ENCODE data around the gene RPS6KL1.
A peak's percentile ranks its signal among the peaks of the same experiment; 100 is the strongest.
"Not testable (repeated sequence)": the region's sequence is repeated elsewhere in the genome, so short reads cannot be mapped to it uniquely, and the experiment has no call there.

Gene RPS6KL1

DNA sequence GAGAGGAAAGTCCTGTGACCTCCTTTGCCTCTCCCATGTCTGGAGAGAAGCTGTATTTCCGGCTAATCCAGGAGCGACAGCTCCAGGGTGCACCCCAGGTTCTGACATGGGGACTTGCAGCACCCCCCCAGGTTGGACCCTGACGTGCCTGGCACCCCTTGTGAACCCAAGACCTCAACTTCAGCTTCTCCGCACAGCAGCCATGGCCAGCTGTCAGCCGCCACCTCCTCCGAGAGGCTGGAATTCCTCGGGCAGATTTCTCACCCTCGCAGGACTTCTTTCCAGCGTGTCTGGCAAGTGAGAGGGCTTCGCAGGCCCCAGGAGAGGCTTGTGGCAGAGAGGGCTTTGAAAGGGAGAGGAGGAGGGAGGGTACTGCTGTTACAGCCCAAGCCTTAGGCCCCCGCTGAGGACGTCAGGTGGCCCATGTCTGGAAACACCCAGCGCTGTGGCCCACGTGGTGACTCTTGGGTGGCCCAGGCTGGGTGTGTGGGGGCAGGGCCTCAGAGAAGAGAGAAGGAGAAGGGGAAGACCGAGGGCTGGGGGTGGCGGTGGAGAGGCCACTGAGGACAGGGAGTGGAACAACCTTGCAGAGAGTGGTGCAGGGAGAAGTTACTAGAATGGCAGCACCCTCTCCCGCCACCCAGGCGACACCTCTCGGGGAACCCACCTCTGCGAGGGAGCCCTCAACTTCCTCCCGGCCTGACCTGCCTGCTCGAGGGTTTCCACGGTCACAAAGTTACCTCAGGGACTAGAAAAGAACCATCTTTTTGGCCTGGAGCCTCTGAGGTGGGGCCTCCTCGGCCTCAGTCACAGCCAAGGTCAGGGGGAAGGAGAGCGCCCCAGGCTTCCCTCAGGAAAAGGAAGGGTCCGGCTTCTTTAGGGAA is 11.7 kb upstream of the RPS6KL1 start:
- no peak for DNase-seq

DNA sequence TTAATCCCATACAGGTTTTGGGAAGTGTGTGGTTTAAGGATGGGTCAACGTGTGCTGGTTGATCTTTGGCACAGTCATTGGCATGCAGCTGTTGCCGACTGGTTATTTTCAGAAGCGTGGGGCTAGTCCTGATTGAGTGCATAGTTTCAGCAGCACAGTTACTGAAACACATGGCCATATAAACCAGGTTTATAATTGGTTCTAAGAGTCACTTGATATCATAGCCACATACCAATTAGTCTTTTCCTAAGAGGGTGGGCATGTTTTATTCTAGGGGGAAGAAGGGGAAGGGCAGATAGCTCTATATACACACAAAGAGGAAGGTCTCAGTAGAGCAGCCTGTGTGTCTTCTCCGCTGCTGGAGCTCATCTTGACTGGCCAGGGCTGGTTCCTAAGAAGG is 11.0 kb upstream of the RPS6KL1 start:
- DNase-seq = no peak

DNA sequence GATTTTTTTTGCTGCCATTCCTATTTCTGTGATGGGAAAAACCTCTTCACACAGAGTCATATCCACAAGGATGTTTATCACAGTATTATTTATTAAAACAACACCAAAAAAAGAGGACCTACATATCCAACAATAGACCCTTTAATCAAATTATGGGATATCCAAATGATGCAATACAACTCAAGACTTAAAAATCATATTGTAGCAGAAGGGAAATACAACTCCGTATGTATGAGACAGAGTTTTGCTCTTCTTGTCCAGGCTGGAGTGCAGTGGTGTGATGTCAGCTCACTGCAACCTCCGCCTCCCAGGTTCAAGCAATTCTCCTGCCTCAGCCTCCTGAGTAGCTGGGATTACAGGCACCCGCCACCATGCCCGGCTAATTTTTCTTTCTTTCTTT is 9.9 kb upstream of the RPS6KL1 start:
- DNase-seq = not testable (repeated sequence)

DNA sequence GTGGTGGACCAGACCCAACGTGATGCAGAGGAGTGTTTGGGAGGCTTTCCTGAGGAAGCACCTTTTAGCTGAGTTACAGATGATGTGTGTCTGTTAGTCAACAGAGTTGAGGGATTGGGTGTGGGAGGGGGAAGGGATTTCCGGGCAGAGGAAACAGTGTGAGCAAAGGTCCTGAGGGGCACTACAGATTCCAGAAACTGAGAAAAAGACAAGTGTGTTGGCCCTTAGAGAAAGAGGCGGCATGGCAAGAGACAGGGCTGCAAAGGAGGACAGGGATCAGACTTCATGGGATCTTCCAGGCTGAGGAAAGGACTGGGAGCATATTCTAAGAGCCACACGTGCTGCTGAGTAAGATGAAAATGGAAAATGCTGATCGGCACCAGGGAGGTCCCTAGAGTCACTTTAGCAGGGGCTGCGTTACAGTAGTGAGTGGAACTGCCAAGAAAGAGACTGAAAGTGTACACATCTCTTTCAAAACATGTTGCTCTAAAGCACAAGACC is 9.4 kb upstream of the RPS6KL1 start:
- DNase-seq = no peak

DNA sequence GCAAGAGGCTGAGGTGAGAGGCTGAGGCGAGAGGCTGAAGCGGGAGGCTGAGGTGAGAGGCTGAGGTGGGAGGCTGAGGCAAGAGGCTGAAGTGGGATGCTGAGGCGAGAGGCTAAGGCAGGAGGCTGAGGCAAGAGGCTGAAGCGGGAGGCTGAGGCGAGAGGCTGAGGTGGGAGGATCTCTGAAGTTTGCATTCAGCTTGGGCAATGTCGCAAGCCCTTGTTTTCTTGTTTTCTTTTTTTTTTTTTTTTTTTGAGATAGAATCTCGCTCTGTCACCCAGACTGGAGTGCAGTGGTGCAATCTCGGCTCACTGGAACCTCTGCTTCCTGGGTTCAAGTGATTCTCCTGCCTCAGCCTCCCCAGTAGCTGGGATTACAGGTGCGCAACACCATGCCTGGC is 8.7 kb upstream of the RPS6KL1 start:
- not testable (repeated sequence) for DNase-seq

DNA sequence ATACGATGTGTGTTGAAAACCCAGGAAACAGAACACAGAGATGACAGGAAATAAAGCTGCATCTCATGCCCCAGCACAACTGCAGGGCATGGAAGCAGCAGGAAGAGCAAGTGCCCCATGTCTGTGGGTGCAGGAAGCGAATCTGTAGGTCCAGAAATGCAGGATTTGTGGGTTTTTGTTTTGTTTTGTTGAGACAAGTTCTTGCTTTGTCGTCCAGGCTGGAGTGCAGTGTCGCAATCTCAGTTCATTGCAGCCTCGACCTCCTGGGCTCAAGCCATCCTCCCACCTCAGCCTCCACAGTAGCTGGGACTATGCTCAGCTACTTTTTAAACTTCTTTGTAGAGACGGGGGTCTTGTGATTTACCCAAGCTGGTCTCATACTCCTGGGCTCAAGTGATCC is 6.2 kb upstream of the RPS6KL1 start:
- no peak for DNase-seq

DNA sequence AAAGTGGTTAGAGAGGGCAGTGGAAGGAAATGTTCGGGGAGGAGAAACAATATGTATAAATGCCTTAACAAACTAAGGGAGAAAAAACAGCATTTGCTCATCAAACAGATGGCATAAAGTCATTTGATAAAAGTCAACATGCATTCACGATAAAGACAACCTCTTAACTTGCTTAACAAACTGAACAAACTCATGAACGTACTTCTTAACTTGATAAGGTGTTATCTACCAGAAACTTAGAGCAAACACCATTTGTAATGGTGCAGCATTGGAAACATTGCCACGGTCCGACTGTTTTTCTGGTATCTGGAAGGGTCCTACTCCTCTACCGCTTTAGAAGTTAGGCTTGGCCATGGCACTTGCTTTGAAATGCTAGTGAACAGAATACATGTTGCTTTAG is 4.2 kb upstream of the RPS6KL1 start:
- no peak for DNase-seq

DNA sequence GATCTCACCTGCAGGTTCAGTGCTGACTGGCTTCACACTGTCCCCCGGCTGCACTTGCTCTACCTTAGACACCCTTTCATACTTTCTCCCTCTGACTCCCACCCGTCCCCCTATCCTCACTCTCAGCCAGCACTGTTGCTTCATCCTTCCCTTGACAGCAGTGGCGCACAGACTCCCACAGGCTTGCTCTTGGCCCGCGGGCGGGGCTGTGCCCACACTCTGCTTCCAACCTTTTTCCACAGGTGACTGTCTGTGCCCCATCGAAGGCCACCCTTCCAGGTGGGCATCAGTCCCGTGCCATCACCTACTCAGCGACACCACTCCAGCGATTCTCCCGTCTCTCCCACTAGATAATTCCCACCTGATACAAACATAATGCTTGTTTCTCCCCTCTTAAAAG is 1.0 kb upstream of the RPS6KL1 start:
- no peak for DNase-seq

DNA sequence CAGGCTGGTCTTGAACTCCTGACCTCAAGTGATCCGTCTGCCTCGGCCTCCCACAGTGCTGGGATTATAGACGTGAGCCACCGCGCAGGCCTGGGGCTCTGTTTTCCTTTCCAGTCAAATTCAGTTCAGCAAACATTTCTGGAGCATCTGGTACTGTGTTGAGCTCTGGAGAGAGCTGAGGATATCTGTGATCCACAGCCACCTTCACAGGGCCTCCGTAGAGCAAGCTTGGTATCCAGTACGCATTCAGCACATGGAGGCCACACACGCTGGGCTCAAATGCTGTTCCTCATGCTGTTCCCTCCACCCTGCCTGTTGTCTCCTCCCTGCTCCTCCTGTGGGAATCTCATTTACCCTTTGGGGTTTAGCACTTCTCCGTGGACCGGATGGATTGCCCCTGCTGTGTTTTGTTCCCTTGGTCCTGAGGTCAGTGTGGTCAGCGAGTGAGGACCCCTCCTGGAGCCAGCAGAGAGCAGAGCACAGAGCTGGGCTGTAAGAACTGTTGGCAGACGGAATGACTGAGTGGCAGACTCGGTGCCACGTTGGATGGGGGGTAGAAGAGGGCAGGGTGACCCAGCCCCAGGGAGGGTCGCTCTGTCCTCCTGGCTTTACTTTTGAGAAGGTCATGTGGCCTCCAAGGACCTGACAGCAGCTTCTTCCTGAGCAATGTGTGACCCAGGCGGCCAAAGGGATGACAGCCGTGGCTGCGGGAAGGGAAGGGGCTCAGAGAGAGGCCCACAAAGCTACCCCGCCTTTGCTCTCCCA is 891 bp downstream of the RPS6KL1 start:
- DNase-seq = no peak

DNA sequence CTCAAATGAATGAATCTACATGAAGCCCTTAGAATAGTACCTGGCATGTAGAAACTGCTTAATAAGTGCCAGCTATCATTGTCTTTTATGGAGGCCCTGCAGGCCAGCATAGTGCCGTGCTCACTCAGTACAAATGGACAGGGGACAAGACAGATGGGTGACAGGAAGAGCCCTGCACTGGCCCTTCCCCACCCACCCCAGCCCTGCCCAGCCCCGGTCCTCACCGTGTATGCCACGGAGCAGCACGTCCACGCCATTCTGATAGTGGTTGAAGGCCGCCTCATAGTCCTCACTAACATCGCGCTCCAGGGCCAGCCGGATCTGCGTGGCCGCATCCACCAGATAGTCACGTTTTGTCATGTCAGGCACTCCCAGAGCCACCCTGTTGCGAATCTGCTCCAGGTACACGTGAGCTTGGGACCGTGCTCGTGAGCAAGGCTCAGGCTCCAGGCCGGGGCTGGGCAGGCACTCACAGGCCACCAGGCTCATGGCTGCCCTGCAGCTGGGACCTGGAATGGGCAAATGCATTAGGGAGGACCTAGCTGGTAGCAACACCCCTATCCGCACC is 1.9 kb downstream of the RPS6KL1 start:
- no peak for DNase-seq

DNA sequence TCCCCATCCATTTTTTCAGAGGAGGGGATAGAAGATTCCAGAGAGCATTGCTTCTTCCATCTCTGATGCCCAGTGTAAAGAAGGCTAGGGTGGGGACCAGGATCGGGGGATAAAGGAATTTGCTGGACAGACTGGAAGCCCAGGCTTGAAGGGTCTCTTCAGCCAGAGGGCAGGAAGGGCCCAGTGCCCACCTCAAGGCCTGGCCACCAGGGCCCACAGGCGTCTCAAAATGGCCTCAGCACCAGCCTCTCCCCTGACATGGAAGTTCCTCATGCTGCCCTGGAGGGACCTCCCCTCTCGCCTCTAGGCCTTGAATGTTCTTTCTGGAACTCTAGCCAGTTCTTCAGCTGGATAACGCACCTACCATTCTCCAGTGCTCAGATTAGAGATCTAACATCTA is 2.8 kb downstream of the RPS6KL1 start:
- no peak for DNase-seq

DNA sequence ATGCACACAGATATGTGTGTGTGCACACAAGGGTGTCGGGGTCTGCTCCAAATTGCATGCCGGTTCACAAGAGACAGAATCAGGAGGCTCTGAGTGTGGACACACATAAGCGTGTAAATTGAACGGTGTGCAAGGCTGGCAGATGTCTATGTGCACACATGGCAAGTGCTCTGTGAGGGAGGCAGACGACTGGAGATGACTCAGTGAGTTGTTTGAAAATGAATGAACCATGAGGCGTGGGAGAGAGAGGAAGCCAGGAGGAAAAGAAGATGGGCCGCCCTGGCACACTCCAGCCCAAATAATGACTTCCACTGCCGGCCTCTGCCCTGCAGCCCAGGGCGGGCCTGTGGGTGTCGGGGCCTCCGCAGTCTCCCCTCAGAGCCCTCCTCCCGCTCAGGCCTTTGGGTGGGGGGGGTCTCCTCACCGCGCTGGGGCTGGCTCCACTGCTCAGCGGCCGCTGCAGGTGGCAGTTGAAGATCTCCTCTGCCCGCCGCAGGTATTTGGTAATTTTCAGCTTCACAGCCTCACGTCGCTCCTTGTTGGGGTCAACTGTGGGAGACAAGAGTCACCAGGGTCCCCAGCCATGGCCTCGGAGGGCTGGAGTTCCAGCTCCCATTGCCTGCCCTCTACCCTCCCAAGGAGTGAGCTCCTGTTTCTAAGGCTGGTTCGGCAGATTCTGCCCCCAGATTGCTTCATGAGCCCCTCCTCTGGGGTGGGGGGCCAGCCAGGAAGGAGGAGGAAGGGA is 3.5 kb downstream of the RPS6KL1 start:
- DNase-seq = no peak

DNA sequence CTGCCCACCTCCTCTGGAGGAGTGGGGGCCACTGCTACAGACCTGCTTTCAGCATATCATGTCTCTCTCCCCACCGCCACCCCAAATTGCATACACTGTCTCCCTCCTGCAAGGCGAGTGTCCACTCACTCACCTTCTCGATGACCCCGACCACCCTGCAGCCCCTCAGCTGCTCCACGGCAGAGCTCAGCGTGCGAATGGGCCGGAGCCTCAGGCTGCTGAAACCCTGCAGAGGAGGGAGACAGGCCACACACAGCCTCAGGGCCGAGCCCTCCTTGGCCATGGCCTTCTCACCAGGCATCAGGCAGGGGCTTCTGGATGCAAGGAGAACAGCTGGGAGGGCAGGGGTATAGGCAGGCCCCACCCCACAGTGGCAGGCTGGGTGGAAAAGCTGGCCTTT is 4.7 kb downstream of the RPS6KL1 start:
- DNase-seq = no peak

DNA sequence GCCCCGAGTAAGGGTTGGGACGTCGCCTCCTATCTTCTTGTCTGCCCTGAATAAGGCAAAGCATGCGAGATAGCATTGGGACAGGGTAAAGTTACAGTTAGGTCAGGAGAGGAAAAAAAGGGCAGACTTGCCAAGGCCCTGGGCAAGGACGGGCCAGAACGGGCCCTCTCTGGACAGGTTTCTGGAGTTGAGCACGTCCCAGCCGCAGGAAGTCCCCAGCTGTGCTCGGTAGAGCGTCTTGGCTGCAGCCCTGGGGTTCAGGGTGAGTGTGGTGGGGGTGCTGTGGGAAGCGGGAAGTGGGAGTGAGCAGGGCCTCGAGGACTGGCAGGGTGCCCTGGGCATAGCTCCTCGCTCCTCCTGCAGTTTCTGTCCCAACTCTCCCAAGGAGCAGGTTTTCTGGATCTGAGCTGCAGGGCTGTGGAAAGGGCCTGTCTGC is 5.4 kb downstream of the RPS6KL1 start:
- no peak for DNase-seq

DNA sequence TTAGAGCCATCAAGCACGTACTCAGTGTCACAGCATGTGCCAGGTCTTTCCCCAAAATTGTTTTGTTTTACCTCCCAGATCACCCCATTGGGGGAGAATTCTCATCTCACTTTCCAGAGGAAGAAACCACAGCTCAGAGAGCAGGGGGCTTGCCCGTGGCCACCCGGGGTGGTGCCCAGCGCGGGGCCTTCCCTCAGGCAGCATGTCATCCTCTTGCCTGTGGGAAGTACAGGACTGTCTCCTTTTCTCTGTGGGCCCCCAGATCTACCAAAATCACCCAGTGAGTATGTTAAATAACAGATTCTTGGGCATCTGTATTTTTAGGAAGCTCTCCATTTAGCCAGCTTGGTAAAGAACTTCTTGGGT is 5.9 kb downstream of the RPS6KL1 start:
- no peak for DNase-seq

DNA sequence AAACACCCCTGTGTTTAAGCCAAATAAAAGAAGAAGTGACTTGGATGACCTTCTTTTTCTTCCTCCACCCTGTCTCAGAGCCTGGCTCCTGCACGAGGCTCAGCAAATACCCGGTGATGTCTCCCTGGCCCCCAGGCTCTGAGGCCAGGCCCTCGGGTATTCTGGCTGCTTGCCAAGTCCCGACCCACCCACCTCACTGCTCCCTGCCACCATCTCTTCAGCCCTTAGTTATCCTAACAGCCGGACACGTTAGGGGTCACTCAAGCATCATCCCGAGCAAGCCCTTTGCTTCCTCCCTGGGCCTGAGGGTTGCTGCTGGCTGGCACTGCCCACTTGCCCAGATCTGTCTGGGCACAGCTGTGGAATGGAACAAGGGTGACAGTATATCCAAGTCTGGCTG is 7.2 kb downstream of the RPS6KL1 start:
- no peak for DNase-seq

DNA sequence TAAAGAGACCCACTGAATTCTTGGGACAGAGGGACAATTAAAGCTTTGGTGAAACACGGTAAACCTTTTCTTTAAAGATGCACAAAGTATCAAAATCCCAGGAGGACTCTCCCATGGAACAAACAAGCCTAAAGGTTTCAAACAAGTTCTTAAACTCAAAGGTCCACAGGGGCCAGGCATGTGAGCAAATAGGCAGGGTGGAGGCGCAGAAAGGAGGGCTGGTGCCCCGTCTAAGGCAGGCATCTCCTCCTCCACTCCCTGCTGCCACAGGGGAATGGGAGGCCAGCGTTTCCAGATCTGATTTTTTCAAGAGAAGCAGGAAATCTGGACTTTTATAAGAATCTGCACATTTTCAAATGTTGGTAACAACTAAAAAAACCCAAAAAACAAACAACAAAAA is 7.6 kb downstream of the RPS6KL1 start:
- no peak for DNase-seq

DNA sequence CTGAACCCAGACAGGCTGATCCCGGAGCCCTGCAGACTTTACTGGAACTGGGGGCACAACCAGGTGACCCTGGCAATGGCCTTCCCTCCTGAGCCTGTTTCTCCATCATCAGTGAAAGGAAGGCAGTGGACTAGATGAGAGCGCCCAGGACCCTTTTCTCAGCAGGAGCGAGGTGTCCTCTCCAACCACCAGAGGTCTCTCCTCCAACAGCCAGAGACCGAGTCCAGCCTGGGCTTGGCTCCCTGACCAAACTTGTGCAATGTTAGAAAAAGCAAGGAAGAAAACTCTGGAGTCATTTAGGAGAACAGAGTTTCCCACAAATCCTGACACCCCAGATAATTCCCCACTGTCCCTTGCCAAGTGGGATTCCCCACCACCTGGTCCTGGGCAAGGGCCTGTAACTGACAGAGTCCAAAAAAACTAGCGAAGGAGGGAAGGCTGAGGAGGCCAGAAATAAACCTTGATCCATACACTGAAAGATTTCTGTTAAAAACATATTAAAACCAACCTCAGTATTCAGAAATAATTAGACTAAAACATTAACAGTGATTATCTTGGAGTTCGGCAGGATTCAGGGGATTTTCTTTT is 9.0 kb downstream of the RPS6KL1 start:
- DNase-seq = peak; percentile 19

DNA sequence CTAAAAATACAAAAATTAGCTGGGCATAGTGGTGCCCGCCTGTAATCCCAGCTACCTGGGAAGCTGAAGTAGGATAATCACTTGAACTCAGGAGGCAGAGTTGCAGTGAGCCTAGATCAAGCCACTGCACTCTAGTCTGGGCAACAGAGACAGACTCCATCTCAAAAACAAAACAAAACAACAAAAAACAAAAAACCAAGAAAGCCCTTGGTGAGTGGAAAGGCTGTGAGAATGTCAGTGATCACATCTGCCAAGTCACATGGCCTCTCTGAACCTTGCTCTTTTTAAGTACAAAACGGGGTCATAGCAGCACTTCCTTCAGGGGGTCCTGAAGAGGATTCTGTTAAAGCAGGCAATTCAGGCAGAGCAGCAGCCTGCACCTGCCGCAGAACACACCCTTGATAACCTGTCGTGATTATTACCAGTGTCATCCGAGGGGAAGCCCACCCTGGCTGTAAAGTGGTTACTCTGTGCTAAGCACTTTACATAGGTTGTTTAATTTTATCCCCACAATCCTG is 9.6 kb downstream of the RPS6KL1 start:
- no peak for DNase-seq

DNA sequence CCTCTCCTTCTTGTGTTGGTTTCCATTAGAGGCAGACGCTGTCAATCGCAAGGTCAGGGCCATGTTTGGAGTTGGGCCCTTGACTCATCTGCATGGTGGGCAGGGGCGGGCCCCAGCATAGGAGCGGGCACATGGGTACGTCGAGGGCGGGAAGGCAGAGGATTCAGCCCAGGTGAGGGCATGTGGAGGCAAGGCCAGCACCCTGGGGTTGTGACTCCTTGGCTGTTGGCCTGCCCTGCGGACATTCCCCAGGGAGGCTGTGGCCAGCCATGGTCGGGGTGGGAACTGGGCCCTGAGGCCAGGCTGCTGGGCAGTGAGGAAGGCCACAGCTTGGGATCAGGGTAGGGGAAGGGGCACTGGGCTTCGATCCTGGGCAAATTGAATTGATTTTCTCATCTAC is 10.3 kb downstream of the RPS6KL1 start:
- no peak for DNase-seq

DNA sequence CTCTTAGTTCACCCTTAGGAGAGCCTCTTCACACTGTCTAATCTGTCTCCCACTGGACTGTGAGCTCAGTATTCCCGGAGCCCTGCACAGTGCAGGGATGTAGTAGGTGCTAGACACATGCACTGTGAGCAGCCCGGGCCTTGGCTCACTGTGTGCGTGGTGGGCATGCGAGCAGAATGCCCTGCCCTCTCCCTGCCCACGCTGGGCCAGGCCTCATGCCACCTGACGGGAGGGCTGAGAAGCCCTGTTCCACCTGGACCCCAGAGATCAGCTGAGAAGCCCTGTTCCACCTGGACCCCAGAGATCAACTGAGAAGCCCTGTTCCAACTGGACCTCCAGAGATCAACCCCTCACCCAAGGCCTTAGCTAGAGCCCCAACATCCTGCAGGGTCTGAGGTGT is 10.9 kb downstream of the RPS6KL1 start:
- no peak for DNase-seq

DNA sequence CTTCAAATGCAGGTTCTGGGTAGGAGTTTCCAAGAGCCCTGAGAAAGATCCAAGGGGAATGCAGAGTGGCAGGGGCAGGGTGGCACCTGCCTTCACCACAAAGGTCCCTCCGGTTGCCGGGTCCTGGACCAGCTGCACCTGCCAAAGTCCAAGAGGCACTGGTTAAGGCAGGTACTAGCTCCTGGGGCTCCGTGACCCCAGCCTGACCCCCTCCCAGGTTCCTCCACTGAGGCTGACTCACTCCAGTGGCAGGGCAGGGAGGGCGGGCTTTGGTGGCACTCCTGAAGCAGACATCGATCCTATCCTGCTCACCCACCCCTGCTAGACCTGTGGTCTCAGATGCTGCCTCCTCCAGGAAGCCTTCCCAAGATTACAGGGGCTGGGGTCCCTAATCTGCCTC is 11.4 kb downstream of the RPS6KL1 start:
- no peak for DNase-seq

DNA sequence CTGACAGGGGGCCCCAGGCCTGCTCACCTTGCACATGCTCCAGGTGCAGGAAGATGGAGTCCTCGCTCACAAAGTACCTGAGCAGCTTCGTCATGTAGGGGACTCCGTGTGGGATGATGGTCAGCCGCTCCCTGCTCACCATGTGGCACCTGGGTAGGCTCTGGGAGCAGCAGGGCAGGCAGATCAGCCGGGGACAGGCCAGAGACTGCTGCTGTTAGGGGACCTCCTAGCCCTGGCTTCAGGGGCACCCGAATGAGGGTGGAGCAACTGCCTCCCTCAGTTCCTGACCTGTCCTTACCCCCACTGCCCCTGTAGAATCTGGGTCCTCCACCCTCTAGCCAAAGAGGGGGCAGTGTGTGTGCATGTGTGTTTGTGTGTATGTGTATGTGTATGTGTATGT is 11.8 kb downstream of the RPS6KL1 start:
- no peak for DNase-seq
